K562 (cell line): ENCODE measurements around the gene INHBE. TPM values are rescaled to one million over a fixed set of nuclear protein-coding genes. Genes with fewer than 3 reads are reported as not detected.

Experiments
- AFF1 ChIP-seq, 2 experiments: fragments of 450-650 bp; IDR thresholded peaks; 2 replicates each; pipeline ENCODE4 v1.6.1; 2018; ENCODE audit warnings: mild to moderate bottlenecking in 2 of 2, low read depth in 1 of 2; ENCODE audit not compliant: partially characterized antibody in 2 of 2
- CEBPG ChIP-seq, 3 experiments: fragments of 200-800 bp in 1 of 3; sonication (Bioruptor generic) in 1 of 3; sonication (generic) in 1 of 3; formaldehyde crosslinking in 1 of 3; IDR thresholded peaks in 2 of 3; conservative IDR thresholded peaks in 1 of 3; 2 replicates each; pipeline versions ENCODE4 v1.6.1 to v1.8.0; 2016 to 2022; ENCODE audit warnings: missing compliant biosample characterization in 2 of 3, missing genetic modification characterization in 2 of 3, mild to moderate bottlenecking in 1 of 3, missing genetic modification reagents in 1 of 3
- GABPA ChIP-seq: fragments of 200-800 bp; sonication (Bioruptor generic); conservative IDR thresholded peaks from 2 replicates; pipeline ENCODE4 v1.6.1; 2016; ENCODE audit warnings: low read depth, missing genetic modification characterization, missing compliant biosample characterization
- MLLT1 ChIP-seq, 2 experiments: fragments of 450-650 bp; IDR thresholded peaks; 2 replicates each; pipeline ENCODE4 v1.6.1; 2016
- THAP12 ChIP-seq: fragments of 250-450 bp; sonication (Bioruptor Pico); IDR thresholded peaks from 2 replicates; pipeline ENCODE4 v1.9.0; 2021; ENCODE audit warnings: mild to moderate bottlenecking, inconsistent platforms
- ZNF311 ChIP-seq: fragments of 250-450 bp; sonication (Bioruptor Pico); IDR thresholded peaks from 2 replicates; pipeline ENCODE4 v1.4.0; 2020; ENCODE audit warnings: mild to moderate bottlenecking, moderate library complexity
- polyA plus RNA-seq, 8 experiments: library from polyadenylated mRNA; depleted of rRNA in 4 of 8; stranded (reverse) in 5 of 8; unstranded in 3 of 8; fragments of >200 nt; fragmentation: Nextera tagmentation in 2 of 8; fragmentation: Illumina TruSeq in 1 of 8; extraction: Ambion mirVana in 2 of 8; extraction: Trizol in 1 of 8; gene quantifications; 2 replicates each; pipeline versions ENCODE4 v1.2.1 to v1.2.3, GENCODE V29; 2011 to 2014; ENCODE audit warnings: inconsistent platforms in 1 of 8, missing spikeins in 1 of 8
- total RNA-seq, 7 experiments: library from RNA; depleted of rRNA in 6 of 7; stranded (reverse); fragments of >200 nt in 6 of 7; fragmentation: Illumina TruSeq in 2 of 7; extraction: Trizol in 2 of 7; gene quantifications; 2 replicates each; pipeline versions ENCODE4 v1.2.1 to v1.2.3, GENCODE V29; 2011 to 2021; ENCODE audit warnings: low replicate concordance in 1 of 7
- TF ChIP-seq, protein P1 (sequence below): fragments of 250-450 bp; sonication (Bioruptor Pico); IDR thresholded peaks from 2 replicates; pipeline ENCODE4 v1.5.0; 2021
- TF ChIP-seq, protein P2 (sequence below): fragments of 450-650 bp; IDR thresholded peaks from 2 replicates; pipeline ENCODE4 v1.6.1; 2016; ENCODE audit warnings: low read depth

Gene INHBE
- total and polyA plus RNA-seq, 9 of the 15 experiments (the other 6 are each of a cell fraction or from before 2014, with no cell fraction given) = 0.94 to 9.9 (median 7.3) TPM

- TF ChIP-seq THAP12 (CRISPR knock-in tag) = no peak
- no peak for TF ChIP-seq CEBPG (CRISPR knock-in tag; IDR thresholded peaks at IDR 0.05)
- no peak for TF ChIP-seq CEBPG (tag; conservative IDR thresholded peaks at IDR 0.05 in 1 of 2, IDR thresholded peaks at IDR 0.05 in 1 of 2)
- TF ChIP-seq ZNF311 (CRISPR knock-in tag) = peak; percentile 49; the same call in 1 of the 2 replicates
- TF ChIP-seq, protein P1, sequence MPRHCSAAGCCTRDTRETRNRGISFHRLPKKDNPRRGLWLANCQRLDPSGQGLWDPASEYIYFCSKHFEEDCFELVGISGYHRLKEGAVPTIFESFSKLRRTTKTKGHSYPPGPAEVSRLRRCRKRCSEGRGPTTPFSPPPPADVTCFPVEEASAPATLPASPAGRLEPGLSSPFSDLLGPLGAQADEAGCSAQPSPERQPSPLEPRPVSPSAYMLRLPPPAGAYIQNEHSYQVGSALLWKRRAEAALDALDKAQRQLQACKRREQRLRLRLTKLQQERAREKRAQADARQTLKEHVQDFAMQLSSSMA (CRISPR knock-in tag) = 0 out of 2 replicates have a peak, but pooled peaks have one; percentile 11
- TF ChIP-seq, protein P2, sequence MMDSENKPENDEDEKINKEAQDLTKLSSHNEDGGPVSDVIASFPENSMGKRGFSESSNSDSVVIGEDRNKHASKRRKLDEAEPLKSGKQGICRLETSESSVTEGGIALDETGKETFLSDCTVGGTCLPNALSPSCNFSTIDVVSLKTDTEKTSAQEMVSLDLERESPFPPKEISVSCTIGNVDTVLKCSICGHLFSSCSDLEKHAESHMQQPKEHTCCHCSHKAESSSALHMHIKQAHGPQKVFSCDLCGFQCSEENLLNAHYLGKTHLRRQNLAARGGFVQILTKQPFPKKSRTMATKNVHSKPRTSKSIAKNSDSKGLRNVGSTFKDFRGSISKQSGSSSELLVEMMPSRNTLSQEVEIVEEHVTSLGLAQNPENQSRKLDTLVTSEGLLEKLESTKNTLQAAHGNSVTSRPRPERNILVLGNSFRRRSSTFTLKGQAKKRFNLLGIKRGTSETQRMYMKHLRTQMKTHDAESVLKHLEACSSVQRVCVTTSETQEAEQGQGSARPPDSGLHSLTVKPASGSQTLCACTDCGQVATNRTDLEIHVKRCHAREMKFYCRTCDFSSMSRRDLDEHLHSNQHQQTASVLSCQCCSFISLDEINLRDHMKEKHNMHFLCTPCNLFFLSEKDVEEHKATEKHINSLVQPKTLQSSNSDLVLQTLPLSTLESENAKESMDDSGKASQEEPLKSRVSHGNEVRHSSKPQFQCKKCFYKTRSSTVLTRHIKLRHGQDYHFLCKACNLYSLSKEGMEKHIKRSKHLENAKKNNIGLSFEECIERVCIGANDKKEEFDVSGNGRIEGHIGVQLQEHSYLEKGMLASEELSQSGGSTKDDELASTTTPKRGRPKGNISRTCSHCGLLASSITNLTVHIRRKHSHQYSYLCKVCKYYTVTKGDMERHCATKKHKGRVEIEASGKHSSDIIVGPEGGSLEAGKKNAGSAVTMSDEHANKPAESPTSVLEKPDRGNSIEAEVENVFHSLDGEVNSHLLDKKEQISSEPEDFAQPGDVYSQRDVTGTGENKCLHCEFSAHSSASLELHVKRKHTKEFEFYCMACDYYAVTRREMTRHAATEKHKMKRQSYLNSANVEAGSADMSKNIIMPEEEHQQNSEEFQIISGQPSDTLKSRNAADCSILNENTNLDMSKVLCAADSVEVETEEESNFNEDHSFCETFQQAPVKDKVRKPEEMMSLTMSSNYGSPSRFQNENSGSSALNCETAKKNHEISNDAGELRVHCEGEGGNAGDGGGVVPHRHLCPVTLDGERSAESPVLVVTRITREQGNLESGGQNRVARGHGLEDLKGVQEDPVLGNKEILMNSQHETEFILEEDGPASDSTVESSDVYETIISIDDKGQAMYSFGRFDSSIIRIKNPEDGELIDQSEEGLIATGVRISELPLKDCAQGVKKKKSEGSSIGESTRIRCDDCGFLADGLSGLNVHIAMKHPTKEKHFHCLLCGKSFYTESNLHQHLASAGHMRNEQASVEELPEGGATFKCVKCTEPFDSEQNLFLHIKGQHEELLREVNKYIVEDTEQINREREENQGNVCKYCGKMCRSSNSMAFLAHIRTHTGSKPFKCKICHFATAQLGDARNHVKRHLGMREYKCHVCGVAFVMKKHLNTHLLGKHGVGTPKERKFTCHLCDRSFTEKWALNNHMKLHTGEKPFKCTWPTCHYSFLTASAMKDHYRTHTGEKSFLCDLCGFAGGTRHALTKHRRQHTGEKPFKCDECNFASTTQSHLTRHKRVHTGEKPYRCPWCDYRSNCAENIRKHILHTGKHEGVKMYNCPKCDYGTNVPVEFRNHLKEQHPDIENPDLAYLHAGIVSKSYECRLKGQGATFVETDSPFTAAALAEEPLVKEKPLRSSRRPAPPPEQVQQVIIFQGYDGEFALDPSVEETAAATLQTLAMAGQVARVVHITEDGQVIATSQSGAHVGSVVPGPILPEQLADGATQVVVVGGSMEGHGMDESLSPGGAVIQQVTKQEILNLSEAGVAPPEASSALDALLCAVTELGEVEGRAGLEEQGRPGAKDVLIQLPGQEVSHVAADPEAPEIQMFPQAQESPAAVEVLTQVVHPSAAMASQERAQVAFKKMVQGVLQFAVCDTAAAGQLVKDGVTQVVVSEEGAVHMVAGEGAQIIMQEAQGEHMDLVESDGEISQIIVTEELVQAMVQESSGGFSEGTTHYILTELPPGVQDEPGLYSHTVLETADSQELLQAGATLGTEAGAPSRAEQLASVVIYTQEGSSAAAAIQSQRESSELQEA = no peak
- 0 out of 4 replicates have a peak, but pooled peaks of 1 of the 2 experiments have one; percentile 26 for TF ChIP-seq MLLT1 (IDR thresholded peaks at IDR 0.05)
- peak; percentile 44; the same call in 1 of the 2 replicates for TF ChIP-seq GABPA (tag)
- TF ChIP-seq AFF1 (IDR thresholded peaks at IDR 0.05; ENCODE audit: low read depth in 1 of 2, partially characterized antibody in 2 of 2) = peak in 1 of 2 experiments; percentile 17
Measured at GRCh38 chr12:57458665-57459054, 3.6 kb downstream of the INHBE start (continued).
